KMS-11 (cell line): Measurements from ENCODE around the gene TIAM1.

Experiments
- H2AFZ ChIP-seq: fragments of 200-600 bp; sonication (generic); 2 replicates; pipeline ENCODE4 v1.6.1; 2016; ENCODE audit warnings: antibody characterized with exemption, mixed run types, low read depth
- H3K27ac ChIP-seq: fragments of 200-600 bp; sonication (generic); 2 replicates; pipeline ENCODE4 v1.6.1; 2016; ENCODE audit warnings: mild to moderate bottlenecking, mixed run types
- H3K27me3 ChIP-seq: fragments of 200-600 bp; sonication (generic); 2 replicates; pipeline ENCODE4 v1.6.1; 2017; ENCODE audit warnings: mild to moderate bottlenecking, low read depth, mixed run types, moderate library complexity; ENCODE audit not compliant: insufficient read depth
- H3K36me3 ChIP-seq: fragments of 200-600 bp; sonication (generic); 2 replicates; pipeline ENCODE4 v1.6.1; 2017; ENCODE audit warnings: mild to moderate bottlenecking, mixed run types; ENCODE audit not compliant: insufficient read depth
- H3K4me1 ChIP-seq: fragments of 200-600 bp; sonication (generic); 2 replicates; pipeline ENCODE4 v1.6.1; 2016; ENCODE audit warnings: mild to moderate bottlenecking, low read depth, mixed run types; ENCODE audit not compliant: poor library complexity, severe bottlenecking
- H3K4me2 ChIP-seq: fragments of 200-600 bp; sonication (generic); 2 replicates; pipeline ENCODE4 v1.7.0; 2016; ENCODE audit warnings: mild to moderate bottlenecking, mixed run types
- H3K4me3 ChIP-seq: fragments of 200-600 bp; sonication (generic); IDR thresholded peaks from 2 replicates; pipeline ENCODE4 v1.6.1; 2017; ENCODE audit warnings: low read depth, low read length, mixed read lengths; ENCODE audit not compliant: insufficient read depth
- H3K79me2 ChIP-seq: fragments of 200-600 bp; sonication (generic); 2 replicates; pipeline ENCODE4 v1.6.1; 2016; ENCODE audit warnings: low read depth, mixed run types; ENCODE audit not compliant: insufficient read depth
- H3K9ac ChIP-seq: fragments of 200-600 bp; sonication (generic); 2 replicates; pipeline ENCODE4 v1.6.1; 2016; ENCODE audit warnings: mild to moderate bottlenecking, mixed run types
- H4K20me1 ChIP-seq: fragments of 200-600 bp; sonication (generic); 2 replicates; pipeline ENCODE4 v1.6.1; 2016; ENCODE audit warnings: mild to moderate bottlenecking, mixed run types; ENCODE audit not compliant: insufficient read depth
- CTCF ChIP-seq: fragments of 200-600 bp; sonication (generic); conservative IDR thresholded peaks from 2 replicates; pipeline ENCODE4 v1.6.1; 2017; ENCODE audit warnings: low read depth, mild to moderate bottlenecking, antibody characterized with exemption, low read length, moderate library complexity, mixed read lengths

TIAM1 gene

GRCh38 chr21:31190516-31190915, 153.5 kb downstream of the TIAM1 start:
- no peak overlapping the region for H3K27ac ChIP-seq
- no peaks in the 10 kb centered on the region for H4K20me1 ChIP-seq
- no peak overlapping the region for H3K4me2 ChIP-seq
- no peaks in the 10 kb centered on the region for H3K79me2 ChIP-seq
- no peak overlapping the region for H3K4me3 ChIP-seq
- H3K36me3 ChIP-seq = no peaks in the 10 kb centered on the region
- H3K27me3 ChIP-seq = 0 out of 2 replicates have a peak, but pooled peaks cover 4% of the 10 kb centered on the region
- H3K9ac ChIP-seq = no peak overlapping the region
- no peak for TF ChIP-seq CTCF
- H3K4me1 ChIP-seq = no peaks in the 10 kb centered on the region
- no peak overlapping the region for H2AFZ ChIP-seq

GRCh38 chr21:31187499-31187898, 156.6 kb downstream of the TIAM1 start:
- no peak overlapping the region for H3K9ac ChIP-seq
- H3K4me2 ChIP-seq = no peak overlapping the region
- no peaks in the 10 kb centered on the region for H3K79me2 ChIP-seq
- no peaks in the 10 kb centered on the region for H3K4me1 ChIP-seq
- H2AFZ ChIP-seq = no peak overlapping the region
- no peak for TF ChIP-seq CTCF
- no peak overlapping the region for H3K4me3 ChIP-seq
- H4K20me1 ChIP-seq = no peaks in the 10 kb centered on the region
- H3K36me3 ChIP-seq = no peaks in the 10 kb centered on the region
- H3K27ac ChIP-seq = no peak overlapping the region
- H3K27me3 ChIP-seq = 0 out of 2 replicates have a peak, but pooled peaks cover 4% of the 10 kb centered on the region

DNA sequence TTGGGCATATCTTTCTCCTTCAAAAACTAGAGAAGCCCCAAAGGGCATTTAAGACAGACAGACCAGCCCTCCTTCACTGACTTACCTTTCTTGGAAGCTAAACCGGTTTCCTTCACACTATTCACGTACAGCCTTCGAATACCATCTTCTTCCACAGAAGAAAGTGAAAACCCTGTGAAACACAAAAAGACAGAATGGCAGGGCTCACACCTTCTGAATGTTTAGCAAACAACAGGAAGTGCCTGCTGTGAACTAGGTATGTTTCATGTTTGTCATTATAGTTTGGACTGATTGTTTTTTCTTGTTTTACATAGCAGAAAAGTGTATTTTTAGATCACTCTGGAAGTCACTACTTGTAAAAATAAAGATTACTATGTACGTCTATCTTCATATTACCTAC, 157.1 kb downstream of the TIAM1 start:
- Histone ChIP-seq H3K79me2 (no peaks in the 10 kb centered on the region), H3K4me1 (no peaks in the 10 kb centered on the region), H3K36me3 (no peaks in the 10 kb centered on the region), H2AFZ (no peak overlapping the region), H3K4me3 (no peak overlapping the region), H4K20me1 (no peaks in the 10 kb centered on the region), H3K4me2 (no peak overlapping the region), H3K9ac (no peak overlapping the region), H3K27ac (no peak overlapping the region), H3K27me3 (0 out of 2 replicates have a peak, but pooled peaks cover 4% of the 10 kb centered on the region)
- no peak for TF ChIP-seq CTCF

- no peaks in the 10 kb centered on the region for H3K79me2 ChIP-seq
- no peaks in the 10 kb centered on the region for H3K4me1 ChIP-seq
- H3K4me3 ChIP-seq = no peak overlapping the region
- H3K36me3 ChIP-seq = no peaks in the 10 kb centered on the region
- H3K27me3 ChIP-seq = 0 out of 2 replicates have a peak, but pooled peaks cover 4% of the 10 kb centered on the region
- no peak overlapping the region for H3K27ac ChIP-seq
- no peaks in the 10 kb centered on the region for H4K20me1 ChIP-seq
- no peak overlapping the region for H3K9ac ChIP-seq
- TF ChIP-seq CTCF = no peak
- no peak overlapping the region for H3K4me2 ChIP-seq
- no peak overlapping the region for H2AFZ ChIP-seq
These were observed 158.4 kb downstream of the TIAM1 start for GRCh38 chr21:31185663-31186062.
